Muscle layer of colon (tissue), 2 donors: ENCODE results near the gene FAM221B.

ENCODE experiments used
- H3K27ac ChIP-seq: one replicate; pipeline ENCODE4 v1.7.0; 2013; ENCODE audit warnings: low read depth, mild to moderate bottlenecking, low read length, moderate library complexity
- H3K27me3 ChIP-seq, 2 donors: one replicate each; pipeline ENCODE4 v1.7.0; 2013; ENCODE audit warnings: low read length in 2 of 2, mild to moderate bottlenecking in 2 of 2; ENCODE audit not compliant: insufficient read depth in 2 of 2, control insufficient read depth in 1 of 2
- H3K36me3 ChIP-seq: one replicate; pipeline ENCODE4 v1.7.0; 2013; ENCODE audit warnings: mild to moderate bottlenecking, low read length; ENCODE audit not compliant: insufficient read depth
- H3K4me1 ChIP-seq: one replicate; pipeline ENCODE4 v1.7.0; 2013; ENCODE audit warnings: mild to moderate bottlenecking, low read length; ENCODE audit not compliant: insufficient read depth
- H3K4me3 ChIP-seq, 2 donors: one replicate each; pipeline ENCODE4 v1.7.0; 2013; ENCODE audit warnings: low read length in 2 of 2, low read depth in 1 of 2, mild to moderate bottlenecking in 1 of 2, moderate library complexity in 1 of 2
- H3K9ac ChIP-seq: one replicate; pipeline ENCODE4 v1.7.0; 2013; ENCODE audit warnings: low read length
- H3K9me3 ChIP-seq: one replicate; pipeline ENCODE4 v1.7.0; 2013; ENCODE audit warnings: mild to moderate bottlenecking, low read length
- donor health status: abdominal sarcoma.
- donor health status: Adenocarcinoma of cecum.

The FAM221B gene

GRCh38 chr9:35795695-35796094 lies 32.8 kb downstream of the FAM221B start:
- Histone ChIP-seq H3K9ac (no peak overlapping the region), H3K4me1 (peaks cover 23% of the 10 kb centered on the region), H3K9me3 (no peaks in the 10 kb centered on the region), H3K36me3 (peaks cover 9% of the 10 kb centered on the region), H3K27me3 (no peaks in the 10 kb centered on the region), H3K4me3 (no peak overlapping the region), H3K27ac (no peak overlapping the region)

GRCh38 chr9:35793461-35793860 lies 35.1 kb downstream of the FAM221B start:
- peak overlapping the region; percentile 37 for H3K9ac ChIP-seq
- H3K4me1 ChIP-seq = peaks cover 30% of the 10 kb centered on the region
- no peaks in the 10 kb centered on the region for H3K36me3 ChIP-seq
- no peaks in the 10 kb centered on the region for H3K9me3 ChIP-seq
- peak overlapping the region; percentile 6 to 41 for H3K4me3 ChIP-seq
- no peaks in the 10 kb centered on the region for H3K27me3 ChIP-seq
- H3K27ac ChIP-seq = peak overlapping the region; percentile 20

DNA sequence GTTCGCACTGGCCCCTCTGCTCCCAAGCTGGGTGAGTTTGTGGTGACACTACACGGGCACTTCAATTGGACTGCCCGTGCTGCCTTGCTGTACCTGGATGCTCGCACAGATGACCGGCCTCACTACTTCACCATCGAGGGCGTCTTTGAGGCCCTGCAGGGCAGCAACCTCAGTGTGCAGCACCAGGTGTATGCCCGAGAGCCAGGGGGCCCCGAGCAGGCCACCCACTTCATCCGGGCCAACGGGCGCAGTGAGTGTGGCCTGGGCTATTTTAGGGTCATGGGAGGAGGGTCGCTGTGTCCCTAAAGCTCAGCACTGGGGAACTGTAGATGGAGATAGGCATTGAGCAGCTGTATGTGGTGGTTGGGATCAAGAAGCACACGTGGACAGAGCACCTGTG lies 35.7 kb downstream of the FAM221B start:
- Histone ChIP-seq H3K27ac (peak overlapping the region; percentile 20), H3K36me3 (no peaks in the 10 kb centered on the region), H3K9me3 (no peaks in the 10 kb centered on the region), H3K4me1 (peaks cover 30% of the 10 kb centered on the region), H3K9ac (peak overlapping the region; percentile 37), H3K27me3 (no peaks in the 10 kb centered on the region), H3K4me3 (peak overlapping the region in 1 of 2 donors; percentile 41)

- H3K4me3 ChIP-seq = peak overlapping the region; percentile 41 to 61
- H3K27me3 ChIP-seq = no peaks in the 10 kb centered on the region
- H3K9me3 ChIP-seq = no peaks in the 10 kb centered on the region
- H3K4me1 ChIP-seq = peaks cover 30% of the 10 kb centered on the region
- no peaks in the 10 kb centered on the region for H3K36me3 ChIP-seq
- H3K9ac ChIP-seq = no peak overlapping the region
- peak overlapping the region; percentile 67 for H3K27ac ChIP-seq
Measured at GRCh38 chr9:35792024-35792813, 36.3 kb downstream of the FAM221B start.

DNA sequence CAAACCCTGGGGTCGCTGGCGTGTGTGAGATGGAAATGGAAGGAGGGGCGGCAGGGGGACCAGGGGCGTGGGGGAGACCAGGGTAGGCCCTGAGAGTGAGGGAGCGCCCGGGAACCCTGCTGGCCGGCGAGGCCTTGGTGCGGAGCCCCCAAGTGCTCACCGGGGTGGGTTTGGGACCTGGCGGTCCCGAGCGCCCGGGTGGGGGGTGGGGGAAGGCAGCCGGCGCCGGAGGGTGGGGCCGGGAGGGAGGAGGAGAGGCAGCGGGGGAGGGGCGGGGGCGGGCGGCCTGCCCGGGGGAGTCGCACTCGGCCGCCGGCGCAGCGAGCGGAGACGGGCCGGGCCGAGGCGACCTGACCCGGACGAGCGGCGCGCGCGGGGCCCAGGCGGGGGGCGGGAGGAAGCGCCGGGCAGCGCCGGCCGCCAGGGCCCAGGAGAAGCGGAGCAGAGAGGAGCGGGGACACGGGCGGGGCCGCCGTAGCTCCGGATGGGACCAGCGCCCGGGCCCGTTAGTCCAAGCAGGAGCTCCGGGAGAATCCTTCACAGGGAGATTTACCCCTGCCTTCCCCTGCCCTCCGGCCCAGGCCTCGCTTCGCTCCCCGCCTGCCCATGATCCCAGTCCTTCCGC lies 37.1 kb downstream of the FAM221B start, which contains the start of gene NPR2:
TSS of gene NPR2 (plus strand) at position 295 of the 625 bp plus-strand sequence. CDS start 818 bp downstream, outside the sequence.
- Histone ChIP-seq H3K4me3 (peak within 1 kb of the TSS; percentile 41 to 61), H3K9ac (no peak within 1 kb of the TSS), H3K9me3 (no peaks in the 10 kb centered on the region), H3K27ac (peak within 1 kb of the TSS; percentile 87), H3K4me1 (peaks cover 30% of the 10 kb centered on the region), H3K27me3 (no peaks in the 10 kb centered on the region), H3K36me3 (no peaks in the 10 kb centered on the region)

DNA sequence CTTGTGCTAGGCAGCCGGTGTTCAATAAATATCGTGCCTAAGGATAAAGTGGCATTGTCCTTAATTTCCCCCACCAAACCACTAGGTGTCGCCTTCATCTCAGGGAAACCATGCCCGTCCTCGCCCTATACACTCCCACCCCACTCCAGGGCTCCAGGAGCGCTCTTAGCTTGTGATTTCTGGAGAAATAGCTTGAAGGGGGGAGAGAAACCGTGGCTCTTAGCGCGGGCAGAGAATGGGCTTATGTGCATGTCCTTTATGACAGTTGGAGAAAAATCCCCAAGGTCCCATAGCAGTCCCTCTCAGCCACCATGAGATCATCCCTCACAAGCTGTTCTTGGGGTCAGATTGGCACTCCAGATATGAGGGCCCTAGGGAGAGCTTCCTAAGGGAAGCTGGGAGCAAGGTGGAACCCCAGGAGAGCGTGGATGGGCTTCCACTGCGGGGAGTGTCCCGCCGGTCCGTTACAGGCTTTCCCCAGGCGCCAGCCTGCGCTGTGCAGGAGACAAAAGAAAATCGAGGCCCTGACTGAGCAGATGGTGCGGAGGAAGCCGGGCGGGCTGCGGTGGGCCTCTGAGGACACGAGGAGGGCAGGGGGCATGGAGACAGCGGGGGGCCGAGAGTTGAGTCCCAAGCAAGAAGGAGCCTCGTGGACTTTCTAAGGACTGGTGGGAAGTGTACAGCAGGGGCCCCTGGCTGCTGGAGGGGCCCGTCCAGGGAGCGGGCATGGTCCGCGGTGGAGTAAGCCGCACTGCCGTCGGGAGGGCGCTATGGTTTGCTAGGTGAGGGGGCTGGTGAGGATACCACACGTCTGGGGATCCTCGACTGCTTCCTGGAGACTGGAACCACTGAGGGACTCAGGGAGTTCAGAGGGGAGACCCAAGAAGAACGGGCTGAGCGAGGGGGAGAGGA lies 37.9 kb downstream of the FAM221B start:
- peak overlapping the region; percentile 87 for H3K27ac ChIP-seq
- H3K4me1 ChIP-seq = peaks cover 30% of the 10 kb centered on the region
- no peaks in the 10 kb centered on the region for H3K9me3 ChIP-seq
- no peak overlapping the region for H3K9ac ChIP-seq
- H3K27me3 ChIP-seq = no peaks in the 10 kb centered on the region
- no peaks in the 10 kb centered on the region for H3K36me3 ChIP-seq
- peak overlapping the region; percentile 8 to 39 for H3K4me3 ChIP-seq

GRCh38 chr9:35790025-35790384 lies 38.5 kb downstream of the FAM221B start:
- no peak overlapping the region for H3K9ac ChIP-seq
- no peaks in the 10 kb centered on the region for H3K36me3 ChIP-seq
- no peaks in the 10 kb centered on the region for H3K27me3 ChIP-seq
- H3K4me1 ChIP-seq = peaks cover 30% of the 10 kb centered on the region
- H3K9me3 ChIP-seq = no peaks in the 10 kb centered on the region
- no peak overlapping the region for H3K4me3 ChIP-seq
- H3K27ac ChIP-seq = no peak overlapping the region

GRCh38 chr9:35789541-35789940 lies 39.0 kb downstream of the FAM221B start:
- H3K4me3 ChIP-seq = no peak overlapping the region
- H3K27me3 ChIP-seq = no peaks in the 10 kb centered on the region
- H3K4me1 ChIP-seq = peaks cover 30% of the 10 kb centered on the region
- no peaks in the 10 kb centered on the region for H3K9me3 ChIP-seq
- H3K36me3 ChIP-seq = no peaks in the 10 kb centered on the region
- no peak overlapping the region for H3K27ac ChIP-seq
- no peak overlapping the region for H3K9ac ChIP-seq

GRCh38 chr9:35783418-35783817 lies 45.1 kb downstream of the FAM221B start:
- H3K4me3 ChIP-seq = no peak overlapping the region
- H3K4me1 ChIP-seq = no peaks in the 10 kb centered on the region
- H3K27ac ChIP-seq = no peak overlapping the region
- H3K27me3 ChIP-seq = no peaks in the 10 kb centered on the region
- H3K9ac ChIP-seq = no peak overlapping the region
- no peaks in the 10 kb centered on the region for H3K36me3 ChIP-seq
- H3K9me3 ChIP-seq = no peaks in the 10 kb centered on the region

GRCh38 chr9:35781066-35781465 lies 47.5 kb downstream of the FAM221B start:
- H3K9me3 ChIP-seq = no peaks in the 10 kb centered on the region
- no peaks in the 10 kb centered on the region for H3K4me1 ChIP-seq

DNA sequence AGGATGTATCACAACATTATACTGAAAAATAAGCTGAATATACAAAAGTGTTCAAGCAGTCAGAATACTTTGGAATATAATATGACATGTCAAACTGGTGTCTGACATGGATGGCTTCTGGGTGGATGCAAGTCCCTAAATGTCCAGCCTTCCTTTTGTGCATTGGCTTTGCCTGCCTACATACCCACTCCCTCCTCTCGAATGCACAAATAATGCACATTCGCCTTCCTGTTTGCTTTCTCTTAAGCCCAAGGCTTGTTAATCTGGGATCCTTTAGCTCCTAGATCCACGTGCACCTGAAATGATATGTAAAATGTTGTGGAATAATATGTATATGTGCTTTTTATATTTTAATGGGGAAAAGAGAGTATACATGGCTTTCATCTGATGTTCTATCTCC lies 50.0 kb downstream of the FAM221B start:
- H3K4me3 ChIP-seq = no peak overlapping the region
- no peak overlapping the region for H3K27ac ChIP-seq
- no peaks in the 10 kb centered on the region for H3K9me3 ChIP-seq
- H3K9ac ChIP-seq = no peak overlapping the region
- no peaks in the 10 kb centered on the region for H3K36me3 ChIP-seq
- no peaks in the 10 kb centered on the region for H3K27me3 ChIP-seq
- no peaks in the 10 kb centered on the region for H3K4me1 ChIP-seq

More at GRCh38 chr9:35781066-35781465, 47.5 kb downstream of the FAM221B start:
- Histone ChIP-seq H3K9ac (no peak overlapping the region), H3K27ac (no peak overlapping the region), H3K36me3 (no peaks in the 10 kb centered on the region), H3K4me3 (no peak overlapping the region), H3K27me3 (no peaks in the 10 kb centered on the region)
